ENCODE results near the gene GSTA1.
"Not testable (repeated sequence)": the region's sequence is repeated elsewhere in the genome, so short reads cannot be mapped to it uniquely, and the experiment has no call there.

The GSTA1 gene

DNA sequence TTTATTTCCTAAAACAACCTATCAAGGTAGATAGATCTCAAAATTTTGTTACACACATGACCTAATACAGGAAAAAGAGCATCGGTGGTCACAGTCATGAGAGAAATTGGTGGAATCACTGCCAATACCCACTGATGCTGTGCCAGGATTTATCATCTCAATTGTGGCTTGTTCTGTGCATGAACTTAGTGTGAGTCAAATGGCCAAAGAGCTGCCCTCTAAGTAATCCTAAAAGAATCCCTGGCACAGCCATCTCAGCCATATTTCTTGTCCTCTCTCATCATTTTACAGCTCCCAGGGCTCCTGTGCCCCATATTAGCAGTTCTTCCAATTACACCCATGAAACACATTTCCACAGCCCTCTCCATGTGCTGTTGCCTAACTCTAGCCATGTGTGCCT is 30.9 kb upstream of the GSTA1 start:
- TF ChIP-seq CTCF (IDR thresholded peaks at IDR 0.05; ENCODE audit: control extremely low read depth, extremely low read depth, low read depth, missing control alignments): no peak
- DNase-seq (ENCODE audit: extremely low spot score): no peak
- CTCF ChIA-PET: no interaction called here
- POLR2A ChIA-PET: no interaction called here

GRCh38 chr6:52830869-52831268 is 27.3 kb upstream of the GSTA1 start:
- POLR2A ChIA-PET; CTCF ChIA-PET; DNase-seq (ENCODE audit: extremely low spot score): not testable (repeated sequence)

DNA sequence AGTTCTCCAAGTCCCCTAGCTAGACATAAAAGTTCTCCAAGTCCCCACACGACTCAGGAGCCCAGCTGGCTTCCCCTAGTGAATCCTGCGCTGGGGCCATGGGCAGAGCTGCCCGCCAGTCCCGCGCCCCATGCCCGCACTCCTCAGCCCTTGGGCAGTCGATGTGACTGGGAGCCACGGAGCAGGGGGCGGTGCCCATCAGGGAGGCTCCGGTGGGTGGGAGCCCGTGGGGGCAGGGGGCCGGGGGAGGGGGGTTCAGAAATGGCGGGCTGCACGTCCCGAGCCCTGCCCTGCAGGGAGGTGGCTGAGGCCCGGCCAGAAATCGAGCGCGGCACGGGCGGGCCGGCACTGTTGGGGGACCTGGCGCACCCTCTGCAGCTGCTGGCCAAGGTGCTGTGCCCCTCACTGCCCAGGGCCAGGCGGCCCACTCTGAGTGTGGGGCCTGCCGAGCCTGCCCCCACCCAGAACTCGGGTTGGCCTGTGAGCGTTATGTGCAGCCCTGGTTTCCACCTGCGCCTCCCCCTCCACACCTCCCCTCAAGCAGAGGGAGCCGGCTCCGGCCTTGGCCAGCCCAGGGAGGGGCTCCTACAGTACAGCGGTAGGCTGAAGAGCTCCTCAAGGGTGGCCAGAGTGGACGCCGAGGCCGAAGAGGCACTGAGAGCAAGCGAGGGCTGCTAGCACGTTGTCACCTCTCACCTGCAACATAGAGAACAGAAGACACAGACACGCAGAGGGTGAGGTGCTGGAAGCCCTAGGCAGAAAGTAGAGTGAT is 25.6 kb upstream of the GSTA1 start:
- ChIA-PET CTCF (interaction anchor here (1.0 to 1.1 kb wide), 2 partner anchors 9 to 10 kb away, joined by 3 to 5 read pairs; no protein-coding TSS in a partner anchor), POLR2A (interaction anchor here (0.6 kb wide), 1 partner anchor 269 kb away, joined by 3 read pairs; no protein-coding TSS in a partner anchor)
- no peak for TF ChIP-seq CTCF (IDR thresholded peaks at IDR 0.05; ENCODE audit: control extremely low read depth, extremely low read depth, low read depth, missing control alignments)
- no peak for DNase-seq (ENCODE audit: extremely low spot score)

- ChIA-PET POLR2A (interaction anchor here (0.6 kb wide), 1 partner anchor 270 kb away, joined by 3 read pairs; no protein-coding TSS in a partner anchor), CTCF (interaction anchor here (1.0 to 1.4 kb wide), 3 partner anchors 9 to 13 kb away, joined by 3 to 5 read pairs (median 5); no protein-coding TSS in a partner anchor)
- DNase-seq (ENCODE audit: extremely low spot score): not testable (repeated sequence)
Measured at GRCh38 chr6:52828621-52829020, 25.0 kb upstream of the GSTA1 start.

- POLR2A ChIA-PET: not testable (repeated sequence)
- CTCF ChIA-PET: interaction anchor here (1.4 kb wide), 1 partner anchor 11 kb away, joined by 5 read pairs; no protein-coding TSS in a partner anchor
Measured at GRCh38 chr6:52827073-52827783, 23.6 kb upstream of the GSTA1 start.

DNA sequence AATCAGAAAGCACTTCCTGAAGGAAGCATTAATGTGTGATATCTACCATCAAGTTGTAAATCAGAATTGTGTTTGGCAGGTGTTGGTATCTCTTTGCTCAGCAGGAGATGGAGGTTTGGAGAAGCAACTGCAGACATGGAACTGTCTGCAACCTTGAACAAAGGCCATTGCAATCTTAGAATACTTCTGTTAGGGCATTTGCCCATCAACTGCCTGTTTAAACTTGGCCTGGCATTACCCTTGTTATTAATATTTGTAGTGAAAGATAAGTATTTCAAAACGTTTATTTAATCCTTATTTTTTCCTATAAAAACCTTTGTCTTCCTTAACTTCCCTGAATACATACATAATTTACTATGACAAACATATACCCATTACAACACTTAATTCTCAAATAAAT is 22.9 kb upstream of the GSTA1 start:
- ChIA-PET POLR2A (no interaction called here), CTCF (no interaction called here)
- no peak for TF ChIP-seq CTCF (IDR thresholded peaks at IDR 0.05; ENCODE audit: control extremely low read depth, extremely low read depth, low read depth, missing control alignments)
- DNase-seq (ENCODE audit: extremely low spot score): no peak

More at GRCh38 chr6:52827073-52827783, 23.6 kb upstream of the GSTA1 start:
- DNase-seq (ENCODE audit: extremely low spot score): not testable (repeated sequence)

- DNase-seq (ENCODE audit: extremely low spot score); POLR2A ChIA-PET; CTCF ChIA-PET: not testable (repeated sequence)
Measured at GRCh38 chr6:52825900-52826459, 22.4 kb upstream of the GSTA1 start.

DNA sequence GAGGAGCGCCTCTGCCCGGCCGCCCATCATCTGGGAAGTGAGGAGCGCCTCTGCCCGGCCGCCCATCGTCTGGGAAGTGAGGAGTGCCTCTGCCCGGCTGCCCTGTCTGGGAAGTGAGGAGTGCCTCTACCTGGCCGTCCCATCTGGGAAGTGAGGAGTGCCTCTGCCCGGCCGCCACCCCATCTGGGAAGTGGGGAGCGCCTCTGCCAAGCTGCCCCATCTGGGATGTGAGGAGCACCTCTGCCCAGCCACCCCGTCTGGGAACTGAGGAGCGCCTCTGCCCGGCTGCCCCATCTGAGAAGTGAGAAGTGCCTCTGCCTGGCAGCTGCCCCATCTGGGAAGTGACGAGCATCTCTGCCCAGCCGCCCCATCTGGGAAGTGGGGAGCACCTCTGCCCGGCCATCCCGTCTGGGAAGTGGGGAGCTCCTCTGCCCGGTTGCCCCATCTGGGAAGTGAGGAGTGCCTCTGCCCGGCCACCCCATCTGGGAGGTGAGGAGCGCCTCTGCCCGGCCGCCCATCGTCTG is 21.7 kb upstream of the GSTA1 start:
- POLR2A ChIA-PET; DNase-seq (ENCODE audit: extremely low spot score); CTCF ChIA-PET: not testable (repeated sequence)

GRCh38 chr6:52821842-52822241 is 18.2 kb upstream of the GSTA1 start:
- POLR2A ChIA-PET: no interaction called here
- CTCF ChIA-PET: no interaction called here
- no peak for DNase-seq (ENCODE audit: extremely low spot score)
- TF ChIP-seq CTCF (IDR thresholded peaks at IDR 0.05; ENCODE audit: control extremely low read depth, extremely low read depth, low read depth, missing control alignments): no peak

All from GM10248 (cell line).